GM19099 (cell line): ENCODE measurements around the gene TCEAL1.

Experiments
- POLR2A ChIP-seq: IDR thresholded peaks from 3 replicates; pipeline ENCODE4 v1.6.1; 2011; ENCODE audit warnings: low read depth; ENCODE audit not compliant: insufficient read length; ENCODE audit errors: extremely low read depth

Gene TCEAL1

GRCh38 chrX:103626855-103627254, 1.9 kb upstream of the TCEAL1 start:
- TF ChIP-seq POLR2A: no peak

DNA sequence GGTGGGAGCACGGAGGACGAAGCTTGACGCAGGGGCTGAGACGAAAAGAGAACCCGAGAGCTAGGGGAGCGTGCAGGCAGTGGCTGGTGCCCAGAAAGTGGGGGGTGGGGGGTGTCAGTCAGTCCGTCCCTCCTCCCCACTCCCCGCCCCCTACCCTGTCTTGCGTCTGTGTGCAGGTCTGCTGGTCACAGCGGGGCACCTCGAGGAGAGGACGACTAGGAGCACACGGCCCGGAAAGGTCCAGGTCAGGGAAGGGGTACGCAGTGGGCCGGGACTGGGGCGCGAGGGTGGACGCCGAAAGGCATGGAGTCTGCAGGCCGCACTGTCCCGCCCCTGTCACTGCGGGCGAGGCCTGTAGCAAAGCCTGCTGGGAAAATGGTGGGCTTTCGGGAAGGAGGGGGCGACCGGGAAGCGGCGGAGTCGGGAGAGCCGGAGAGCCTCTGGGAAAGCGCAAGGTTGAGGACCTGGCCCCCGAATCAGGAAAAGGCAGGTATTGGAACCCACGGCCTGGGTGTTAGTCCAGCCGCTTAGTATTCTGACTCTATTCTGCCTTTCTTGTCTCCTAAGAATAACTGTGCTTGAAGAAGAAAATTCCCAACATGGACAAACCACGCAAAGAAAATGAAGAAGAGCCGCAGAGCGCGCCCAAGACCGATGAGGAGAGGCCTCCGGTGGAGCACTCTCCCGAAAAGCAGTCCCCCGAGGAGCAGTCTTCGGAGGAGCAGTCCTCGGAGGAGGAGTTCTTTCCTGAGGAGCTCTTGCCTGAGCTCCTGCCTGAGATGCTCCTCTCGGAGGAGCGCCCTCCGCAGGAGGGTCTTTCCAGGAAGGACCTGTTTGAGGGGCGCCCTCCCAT, 769 bp downstream of the TCEAL1 start:
- TF ChIP-seq POLR2A: no peak

DNA sequence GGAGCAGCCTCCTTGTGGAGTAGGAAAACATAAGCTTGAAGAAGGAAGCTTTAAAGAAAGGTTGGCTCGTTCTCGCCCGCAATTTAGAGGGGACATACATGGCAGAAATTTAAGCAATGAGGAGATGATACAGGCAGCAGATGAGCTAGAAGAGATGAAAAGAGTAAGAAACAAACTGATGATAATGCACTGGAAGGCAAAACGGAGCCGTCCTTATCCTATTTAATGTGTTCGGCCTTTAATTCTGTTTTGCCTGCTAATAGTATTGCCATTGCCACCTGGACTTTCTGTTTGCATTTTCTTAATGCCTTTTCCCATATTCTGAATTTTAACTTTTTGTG, 1.4 kb downstream of the TCEAL1 start:
- no peak for TF ChIP-seq POLR2A

DNA sequence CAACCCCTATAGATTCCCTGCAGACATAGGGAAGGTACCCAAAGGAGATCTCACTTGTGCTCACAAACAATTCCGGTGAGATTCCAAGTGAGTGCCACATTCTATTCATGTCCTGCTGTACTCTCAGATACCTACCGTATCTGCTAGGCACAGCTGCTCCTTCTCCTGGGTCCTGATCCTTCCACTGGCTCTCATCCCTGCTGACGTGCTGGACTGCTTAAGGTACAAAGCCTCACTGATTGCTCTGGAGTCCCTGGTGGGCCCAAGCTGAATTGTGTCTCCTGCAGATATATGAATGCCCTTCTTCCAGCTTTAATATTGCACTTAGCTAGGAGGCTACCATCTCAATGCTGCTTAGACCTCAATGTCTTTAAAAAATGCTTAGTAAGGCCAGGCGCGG, 2.4 kb downstream of the TCEAL1 start:
- no peak for TF ChIP-seq POLR2A

DNA sequence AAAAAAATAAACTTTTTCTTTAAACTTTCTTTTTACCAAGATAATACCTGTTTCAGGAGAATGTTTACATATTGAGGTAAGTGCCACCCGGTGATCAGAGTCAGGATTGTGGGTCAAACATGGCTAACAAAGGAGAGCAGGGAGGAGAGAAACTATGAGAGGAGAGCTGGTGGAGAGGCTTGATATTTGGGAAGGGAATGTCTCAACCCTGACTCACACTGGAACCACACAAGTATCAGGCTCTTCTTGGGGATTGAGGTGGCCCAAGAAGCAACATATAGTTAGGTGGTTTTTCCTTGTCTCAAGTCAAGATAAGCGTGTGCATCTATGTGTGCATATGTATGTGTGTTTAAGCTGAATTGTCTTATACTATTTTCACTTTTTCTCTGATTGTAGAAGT, 6.7 kb downstream of the TCEAL1 start:
- TF ChIP-seq POLR2A: no peak

DNA sequence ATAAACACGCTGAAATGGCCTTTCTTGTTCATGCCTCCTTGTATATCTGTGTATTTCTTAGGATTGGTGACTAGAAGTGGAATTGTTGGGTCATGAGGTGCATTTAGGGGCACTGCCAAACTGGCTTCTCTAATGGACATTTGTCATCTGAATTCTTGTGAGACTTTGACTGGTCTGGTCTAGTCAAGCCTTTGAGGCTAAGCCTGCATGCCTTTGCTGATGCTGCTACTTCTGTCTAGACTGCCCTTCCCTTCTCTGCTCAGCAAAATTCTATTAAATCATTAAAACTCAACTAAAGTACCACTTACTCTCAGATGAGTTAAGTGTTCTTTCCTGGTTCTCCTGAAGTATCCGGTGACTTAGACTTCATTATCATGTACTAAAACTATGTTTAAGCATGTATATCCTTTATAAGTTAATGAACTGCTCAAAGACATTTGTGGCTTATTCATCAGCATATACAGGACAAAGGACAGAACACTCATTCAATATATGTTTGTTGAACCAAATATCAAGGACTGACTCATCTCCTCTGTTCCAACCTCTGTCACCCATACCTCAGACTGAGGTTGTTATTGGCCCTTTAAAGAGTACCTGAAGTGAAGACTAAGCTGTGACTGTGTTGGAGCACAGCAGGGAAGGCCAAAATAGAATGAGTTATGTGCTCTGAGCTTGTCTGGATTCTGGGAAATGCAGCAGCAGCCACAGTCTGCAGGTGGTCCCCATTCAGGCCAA, 9.0 kb downstream of the TCEAL1 start:
- TF ChIP-seq POLR2A: no peak

DNA sequence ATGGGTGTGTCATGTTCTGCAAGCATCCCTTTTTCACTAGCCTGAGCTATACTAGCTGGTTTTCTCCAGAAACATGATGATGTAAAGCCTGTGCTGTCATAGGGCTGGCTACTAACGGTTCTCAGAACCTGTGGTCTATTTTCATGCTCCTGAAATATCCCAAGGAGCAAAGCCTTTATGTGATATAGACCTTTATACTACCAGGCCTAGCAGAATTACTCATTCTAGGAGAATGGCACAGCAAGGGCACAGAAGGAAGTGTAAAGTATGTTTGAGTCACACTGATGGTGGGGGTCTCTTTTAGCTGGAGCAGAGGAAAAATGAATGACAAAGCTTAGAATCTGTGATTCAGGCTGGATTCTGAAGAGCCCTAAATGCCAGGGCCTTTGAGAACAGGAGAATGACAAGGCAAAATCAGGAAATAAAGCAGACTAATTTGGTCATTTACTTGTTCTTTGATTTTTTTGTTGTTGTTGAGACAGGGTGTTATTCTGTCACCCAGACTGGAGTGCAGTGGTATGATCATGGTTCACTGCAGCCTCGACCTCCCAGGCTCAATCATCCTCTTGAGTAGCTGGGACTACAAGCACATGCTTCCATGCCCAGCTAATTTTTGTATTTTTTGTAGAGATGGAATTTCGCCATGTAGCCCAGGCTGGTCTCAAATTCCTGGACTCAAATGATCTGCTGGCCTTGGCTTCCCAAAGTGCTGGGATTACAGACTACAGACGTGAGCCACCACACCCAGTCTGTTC, 11.8 kb downstream of the TCEAL1 start:
- TF ChIP-seq POLR2A: no peak

- no peak for TF ChIP-seq POLR2A
These were observed 15.3 kb downstream of the TCEAL1 start for GRCh38 chrX:103644125-103644524.

- TF ChIP-seq POLR2A: no peak
These were observed 18.9 kb downstream of the TCEAL1 start for GRCh38 chrX:103647630-103648029.

- no peak for TF ChIP-seq POLR2A
These were observed 22.5 kb downstream of the TCEAL1 start for GRCh38 chrX:103651151-103651773.

- TF ChIP-seq POLR2A: no peak
These were observed 27.8 kb downstream of the TCEAL1 start for GRCh38 chrX:103656617-103657016.

DNA sequence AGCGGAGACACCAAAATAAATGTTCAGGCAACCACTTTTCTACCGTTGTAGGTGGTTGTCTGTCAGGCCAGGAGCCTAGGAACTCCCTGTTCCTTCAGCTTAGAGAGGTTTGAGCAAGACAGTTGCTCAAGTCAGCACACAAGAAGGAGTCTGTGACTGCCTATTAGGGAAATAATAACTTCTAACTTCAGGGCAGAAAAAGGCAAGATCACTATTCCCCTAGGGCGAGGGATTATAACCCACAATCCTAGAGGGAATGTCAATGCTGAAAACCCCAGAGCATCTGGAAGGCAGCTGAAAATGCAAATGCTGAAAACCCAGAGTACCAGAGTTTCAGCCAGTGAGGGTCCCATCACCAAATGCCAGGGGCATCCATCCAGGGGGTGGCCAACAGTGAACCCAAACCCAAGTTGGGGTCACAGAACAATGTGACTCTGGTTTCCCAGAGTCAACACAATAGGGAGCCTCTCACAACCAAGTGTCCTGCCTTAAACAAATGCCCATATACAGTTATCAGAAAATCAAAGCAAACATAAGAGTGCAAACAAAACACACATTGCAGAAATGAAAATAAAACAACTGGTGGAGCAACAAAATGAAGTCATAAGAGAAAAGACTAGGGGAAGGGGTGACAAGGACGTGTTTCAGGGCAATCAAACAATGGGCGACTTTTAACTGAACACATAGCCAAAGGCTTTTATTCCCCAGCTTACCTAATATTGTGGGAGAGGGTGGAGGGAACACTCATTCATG, 30.1 kb downstream of the TCEAL1 start:
- no peak for TF ChIP-seq POLR2A

GRCh38 chrX:103663981-103664762, 35.4 kb downstream of the TCEAL1 start:
- TF ChIP-seq POLR2A: no peak
